Stimulated activated effector memory CD8-positive, alpha-beta T cell treated with anti-CD3 and anti-CD28 coated beads, Interleukin-12 subunit alpha, Interleukin-12 subunit beta, amount 100 ng/mL, for 72 hours (primary cell): ENCODE results near the gene TMEM240.

Source experiments
- ATAC-seq: fragments of 150-1000 bp; cut with Tn5 transposase; 2 replicates; pipeline ENCODE4 v1.10.0; 2021
- DNase-seq, 2 donors: peaks; one replicate each; pipeline ENCODE4 v3.0.0; 2021 to 2022; ENCODE audit warnings: low spot score in 2 of 2
- H3K27ac Mint-ChIP-seq: one replicate; pipeline ENCODE4 v1.8.0; 2022; ENCODE audit warnings: mild to moderate bottlenecking, mixed read lengths
- H3K36me3 Mint-ChIP-seq: one replicate; pipeline ENCODE4 v1.8.0; 2022; ENCODE audit warnings: mild to moderate bottlenecking, mixed read lengths
- H3K4me1 Mint-ChIP-seq: one replicate; pipeline ENCODE4 v1.8.0; 2022; ENCODE audit warnings: mixed read lengths
- H3K4me3 Mint-ChIP-seq: one replicate; pipeline ENCODE4 v1.8.0; 2022; ENCODE audit warnings: mild to moderate bottlenecking, mixed read lengths
- H3K9me3 Mint-ChIP-seq: one replicate; pipeline ENCODE4 v1.8.0; 2022; ENCODE audit warnings: mixed read lengths

TMEM240 gene

DNA sequence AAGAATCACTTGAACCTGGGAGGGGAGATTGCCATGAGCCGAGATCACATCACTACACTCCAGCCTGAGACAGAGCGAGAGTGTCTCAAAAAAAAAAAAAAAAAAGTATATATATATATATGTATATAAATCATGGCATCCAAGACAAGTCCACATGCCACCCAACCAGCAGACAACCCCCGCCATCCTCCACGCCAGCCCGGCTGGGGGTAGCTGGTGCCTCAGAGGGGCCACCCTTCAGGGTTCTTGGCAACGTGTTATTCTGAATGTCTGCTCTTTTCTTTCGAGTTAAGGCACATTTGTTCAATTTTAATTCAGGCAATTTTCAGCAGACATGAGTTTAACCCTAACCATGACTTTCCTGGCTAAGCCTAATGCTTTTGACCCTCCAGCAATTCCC, 9.7 kb upstream of the TMEM240 start:
- H3K4me3 Mint-ChIP-seq = no peak overlapping the region
- peaks cover 27% of the 10 kb centered on the region for H3K36me3 Mint-ChIP-seq
- ATAC-seq (no peak), DNase-seq (no peak)
- no peaks in the 10 kb centered on the region for H3K9me3 Mint-ChIP-seq
- peaks cover 5% of the 10 kb centered on the region for H3K4me1 Mint-ChIP-seq
- no peak overlapping the region for H3K27ac Mint-ChIP-seq

DNA sequence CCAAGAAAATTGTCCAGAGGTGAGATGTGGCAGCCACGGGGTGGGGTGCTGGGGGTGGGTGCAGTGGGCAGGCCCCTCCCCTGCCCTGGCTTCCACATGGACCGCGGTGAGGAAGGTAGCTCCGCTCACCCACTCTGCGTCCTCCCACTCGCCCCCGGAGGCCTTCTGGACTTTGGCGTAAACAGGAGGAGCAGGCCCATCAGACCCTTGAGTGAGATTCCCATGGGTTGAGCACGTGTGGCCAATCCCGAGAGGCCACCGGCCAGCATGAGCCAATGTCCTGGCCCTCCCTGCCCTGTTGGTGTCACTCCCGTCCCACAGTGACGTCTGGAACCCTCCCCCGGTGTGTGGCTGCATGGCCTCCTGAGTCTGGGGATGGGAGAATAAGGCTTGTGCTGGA, 8.2 kb upstream of the TMEM240 start:
- H3K27ac Mint-ChIP-seq = no peak overlapping the region
- ATAC-seq (no peak), DNase-seq (no peak)
- H3K4me1 Mint-ChIP-seq = no peaks in the 10 kb centered on the region
- H3K36me3 Mint-ChIP-seq = peaks cover 19% of the 10 kb centered on the region
- H3K4me3 Mint-ChIP-seq = no peak overlapping the region
- no peaks in the 10 kb centered on the region for H3K9me3 Mint-ChIP-seq

GRCh38 chr1:1547476-1547875, 7.1 kb upstream of the TMEM240 start:
- Mint-ChIP-seq H3K4me1 (no peaks in the 10 kb centered on the region), H3K9me3 (no peaks in the 10 kb centered on the region), H3K4me3 (no peak overlapping the region), H3K36me3 (peaks cover 19% of the 10 kb centered on the region), H3K27ac (no peak overlapping the region)
- no peak for DNase-seq
- no peak for ATAC-seq

DNA sequence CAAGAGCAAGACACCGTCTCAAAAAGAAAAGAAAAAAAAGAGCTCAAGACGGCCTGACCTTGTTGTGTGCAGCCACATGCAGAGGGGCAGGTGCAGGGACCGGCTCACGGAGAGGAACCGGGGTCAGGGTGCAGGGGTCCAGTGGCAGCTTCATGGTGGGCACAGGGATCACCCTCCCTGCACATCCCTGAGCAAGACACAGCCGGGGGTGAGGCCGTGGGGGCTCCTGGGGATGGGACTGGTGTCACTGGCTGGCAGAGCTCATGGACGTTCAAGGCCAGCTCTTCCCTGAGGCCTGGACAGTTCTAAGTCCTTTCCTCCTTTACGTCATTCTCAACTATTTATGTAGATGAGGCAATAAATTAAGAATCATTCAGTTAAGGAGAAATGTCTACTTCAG, 6.6 kb upstream of the TMEM240 start:
- Mint-ChIP-seq H3K9me3 (no peaks in the 10 kb centered on the region), H3K4me3 (no peak overlapping the region), H3K36me3 (peaks cover 21% of the 10 kb centered on the region), H3K4me1 (no peaks in the 10 kb centered on the region), H3K27ac (no peak overlapping the region)
- DNase-seq (no peak), ATAC-seq (no peak)

- H3K4me3 Mint-ChIP-seq = no peak overlapping the region
- H3K9me3 Mint-ChIP-seq = no peaks in the 10 kb centered on the region
- DNase-seq (no peak), ATAC-seq (no peak)
- H3K27ac Mint-ChIP-seq = no peak overlapping the region
- H3K36me3 Mint-ChIP-seq = peaks cover 29% of the 10 kb centered on the region
- no peaks in the 10 kb centered on the region for H3K4me1 Mint-ChIP-seq
Measured at GRCh38 chr1:1545946-1546737, 5.7 kb upstream of the TMEM240 start.

- no peak for DNase-seq
- Mint-ChIP-seq H3K27ac (no peak overlapping the region), H3K9me3 (no peaks in the 10 kb centered on the region), H3K36me3 (peaks cover 23% of the 10 kb centered on the region), H3K4me1 (peaks cover under 1% of the 10 kb centered on the region), H3K4me3 (no peak overlapping the region)
- ATAC-seq = no peak
Measured at GRCh38 chr1:1544544-1544943, 4.1 kb upstream of the TMEM240 start.

DNA sequence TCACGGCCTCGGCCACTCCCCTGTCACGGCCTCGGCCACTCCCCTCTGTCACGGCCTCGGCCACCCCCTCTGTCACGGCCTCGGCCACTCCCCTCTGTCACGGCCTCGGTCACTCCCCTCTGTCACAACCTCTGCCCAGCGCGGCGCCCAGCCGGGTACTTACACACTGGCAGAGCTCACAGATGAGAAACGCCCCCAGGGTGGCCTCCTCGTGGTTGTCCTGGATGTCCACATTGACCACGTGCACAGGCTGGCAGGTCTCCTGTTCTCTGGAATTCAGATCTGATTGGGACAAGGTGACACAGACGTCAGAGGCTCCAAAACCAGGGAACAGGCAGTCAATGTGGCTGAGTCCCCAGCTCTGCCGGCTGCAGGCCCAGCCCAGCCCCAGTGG, 3.3 kb upstream of the TMEM240 start:
- Mint-ChIP-seq H3K4me3 (no peak overlapping the region), H3K4me1 (peaks cover 5% of the 10 kb centered on the region), H3K36me3 (peaks cover 23% of the 10 kb centered on the region), H3K9me3 (no peaks in the 10 kb centered on the region), H3K27ac (no peak overlapping the region)
- no peak for ATAC-seq
- no peak for DNase-seq

DNA sequence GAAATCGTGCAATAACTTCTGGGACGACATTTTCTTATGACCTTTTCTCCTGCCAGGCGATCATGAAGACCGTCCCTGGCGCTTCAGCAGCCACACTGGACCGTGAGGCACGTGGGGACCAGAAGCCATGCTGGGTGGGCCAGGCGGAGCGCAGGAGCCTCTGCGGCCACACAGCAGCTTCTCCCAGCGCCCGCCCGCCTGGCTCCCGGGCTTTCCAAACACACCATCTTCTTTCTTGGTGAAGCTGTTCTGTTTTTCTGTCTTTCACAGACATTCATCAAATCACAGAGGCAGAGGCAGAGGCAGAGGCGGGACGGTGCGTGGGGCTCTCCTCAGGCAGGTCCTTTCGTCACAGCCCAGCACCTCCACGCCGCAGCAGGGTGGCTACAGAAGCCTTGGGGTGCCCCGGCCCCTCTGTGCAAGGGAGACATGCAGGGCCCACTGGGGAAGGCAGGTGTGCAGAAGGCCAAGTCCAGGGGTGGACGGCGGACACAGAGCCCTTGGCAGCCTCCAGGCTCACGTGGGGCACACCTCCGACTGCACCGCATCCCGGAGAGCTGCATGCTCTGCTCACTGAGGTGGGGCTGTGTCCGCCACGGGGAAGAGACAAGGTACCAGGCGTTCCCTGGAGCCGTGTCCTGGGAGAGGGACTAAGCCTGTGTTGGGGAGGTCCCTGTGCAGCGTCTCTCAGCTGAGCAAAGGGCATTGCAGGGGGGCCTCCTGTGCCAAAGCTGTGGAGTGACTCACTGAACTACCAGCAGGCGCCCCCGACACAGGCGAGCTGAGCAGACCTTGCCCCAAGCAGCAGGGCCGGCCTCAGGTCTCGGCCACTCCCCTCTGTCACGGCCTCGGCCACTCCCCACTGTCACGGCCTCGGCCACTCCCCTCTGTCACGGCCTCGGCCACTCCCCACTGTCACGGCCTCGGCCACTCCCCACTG, 2.6 kb upstream of the TMEM240 start:
- Mint-ChIP-seq H3K9me3 (no peaks in the 10 kb centered on the region), H3K4me1 (peaks cover 5% of the 10 kb centered on the region), H3K36me3 (peaks cover 23% of the 10 kb centered on the region), H3K4me3 (no peak overlapping the region), H3K27ac (no peak overlapping the region)
- no peak for ATAC-seq
- DNase-seq = no peak

- DNase-seq (no peak), ATAC-seq (no peak)
- Mint-ChIP-seq H3K9me3 (no peaks in the 10 kb centered on the region), H3K4me3 (no peak overlapping the region), H3K36me3 (peaks cover 18% of the 10 kb centered on the region), H3K4me1 (peaks cover 5% of the 10 kb centered on the region), H3K27ac (no peak overlapping the region)
Measured at GRCh38 chr1:1541956-1542765, 1.7 kb upstream of the TMEM240 start.

- DNase-seq (no peak), ATAC-seq (no peak)
- peaks cover 10% of the 10 kb centered on the region for H3K36me3 Mint-ChIP-seq
- H3K27ac Mint-ChIP-seq = no peak overlapping the region
- no peaks in the 10 kb centered on the region for H3K9me3 Mint-ChIP-seq
- H3K4me3 Mint-ChIP-seq = no peak overlapping the region
- H3K4me1 Mint-ChIP-seq = peaks cover 5% of the 10 kb centered on the region
Measured at GRCh38 chr1:1540818-1541628, 599 bp upstream of the TMEM240 start.

DNA sequence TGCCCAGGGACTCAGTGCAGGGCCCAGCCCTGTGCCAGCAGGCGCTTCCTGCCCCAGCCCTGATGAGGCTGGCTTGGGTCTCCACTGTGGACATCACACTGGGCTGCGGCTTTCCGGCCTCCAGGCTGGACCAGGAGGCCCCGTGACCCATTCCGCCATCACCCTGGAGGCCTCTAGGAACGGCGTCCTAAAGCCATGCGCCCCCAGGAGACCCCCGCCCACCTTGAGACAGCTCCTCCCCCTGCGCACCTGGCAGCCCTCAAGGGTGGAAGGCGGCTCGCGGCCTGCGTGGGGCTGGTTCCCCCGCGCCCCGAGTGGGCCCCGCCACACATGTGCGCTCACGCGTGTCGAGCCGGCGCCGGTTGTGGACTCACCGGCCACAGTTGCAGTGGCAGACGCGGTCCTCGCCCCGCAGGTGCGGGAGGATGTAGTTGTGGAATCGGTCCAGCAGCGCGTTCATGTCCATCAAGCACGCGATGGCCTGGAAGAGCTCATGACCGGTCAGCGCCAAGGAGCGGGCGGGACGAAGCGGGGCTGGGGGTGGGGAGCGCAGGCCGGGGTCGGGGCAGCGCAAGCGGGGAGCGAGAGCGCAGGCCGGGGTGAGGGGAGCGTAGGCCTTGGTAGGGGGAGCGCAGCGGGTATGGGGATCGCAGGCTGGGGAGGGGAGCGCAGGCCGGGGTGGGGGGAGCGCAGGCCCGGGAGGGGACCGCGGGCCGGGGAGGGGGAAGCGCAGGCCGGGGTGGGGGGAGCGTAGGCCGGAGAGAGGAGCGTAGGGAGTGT, 924 bp downstream of the TMEM240 start:
- Mint-ChIP-seq H3K36me3 (peaks cover 10% of the 10 kb centered on the region), H3K4me1 (peaks cover 5% of the 10 kb centered on the region), H3K4me3 (peak overlapping the region; percentile 50), H3K27ac (no peak overlapping the region), H3K9me3 (no peaks in the 10 kb centered on the region)
- ATAC-seq (no peak), DNase-seq (no peak)

DNA sequence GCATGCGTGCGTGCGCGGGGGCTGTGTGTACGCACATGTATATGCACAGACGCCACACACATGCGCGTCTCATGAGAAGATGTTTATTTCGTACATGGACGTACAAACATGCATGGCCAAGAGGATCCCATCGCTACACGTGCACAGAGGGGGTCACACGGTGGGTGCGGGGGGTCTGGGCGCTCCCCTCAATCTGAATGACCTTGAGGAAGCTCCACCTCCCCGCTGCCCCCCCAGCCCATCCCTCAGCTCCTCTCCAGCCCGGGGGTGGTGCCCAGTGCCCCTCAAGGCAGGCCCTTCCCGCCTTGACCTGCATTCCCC, 1.5 kb downstream of the TMEM240 start:
- DNase-seq (no peak), ATAC-seq (no peak)
- H3K27ac Mint-ChIP-seq = no peak overlapping the region
- H3K36me3 Mint-ChIP-seq = peaks cover 10% of the 10 kb centered on the region
- H3K4me1 Mint-ChIP-seq = peaks cover 5% of the 10 kb centered on the region
- no peaks in the 10 kb centered on the region for H3K9me3 Mint-ChIP-seq
- H3K4me3 Mint-ChIP-seq = peak overlapping the region; percentile 50

DNA sequence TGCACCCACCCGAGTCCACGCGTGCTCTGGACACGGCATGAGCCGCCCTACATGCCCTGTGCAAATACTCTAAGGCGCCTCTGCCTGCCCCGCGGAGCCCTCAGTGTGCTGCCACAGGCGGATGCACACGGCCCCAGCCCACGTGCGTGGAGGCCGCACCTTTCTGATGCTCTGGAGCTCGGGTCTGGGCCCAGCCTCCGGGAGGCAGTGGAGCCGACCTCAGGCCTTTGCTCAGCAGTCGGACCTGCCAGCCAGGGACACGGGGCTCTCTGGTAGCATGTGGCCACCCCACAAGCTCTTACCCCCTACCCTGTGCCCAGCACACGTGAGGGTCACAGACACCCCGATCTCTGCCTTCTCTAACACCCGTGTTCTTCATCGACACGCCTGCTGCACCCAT, 2.1 kb downstream of the TMEM240 start:
- no peak overlapping the region for H3K27ac Mint-ChIP-seq
- H3K4me3 Mint-ChIP-seq = peak overlapping the region; percentile 50
- H3K4me1 Mint-ChIP-seq = peaks cover 5% of the 10 kb centered on the region
- ATAC-seq = no peak
- H3K36me3 Mint-ChIP-seq = peaks cover 10% of the 10 kb centered on the region
- H3K9me3 Mint-ChIP-seq = no peaks in the 10 kb centered on the region
- no peak for DNase-seq

DNA sequence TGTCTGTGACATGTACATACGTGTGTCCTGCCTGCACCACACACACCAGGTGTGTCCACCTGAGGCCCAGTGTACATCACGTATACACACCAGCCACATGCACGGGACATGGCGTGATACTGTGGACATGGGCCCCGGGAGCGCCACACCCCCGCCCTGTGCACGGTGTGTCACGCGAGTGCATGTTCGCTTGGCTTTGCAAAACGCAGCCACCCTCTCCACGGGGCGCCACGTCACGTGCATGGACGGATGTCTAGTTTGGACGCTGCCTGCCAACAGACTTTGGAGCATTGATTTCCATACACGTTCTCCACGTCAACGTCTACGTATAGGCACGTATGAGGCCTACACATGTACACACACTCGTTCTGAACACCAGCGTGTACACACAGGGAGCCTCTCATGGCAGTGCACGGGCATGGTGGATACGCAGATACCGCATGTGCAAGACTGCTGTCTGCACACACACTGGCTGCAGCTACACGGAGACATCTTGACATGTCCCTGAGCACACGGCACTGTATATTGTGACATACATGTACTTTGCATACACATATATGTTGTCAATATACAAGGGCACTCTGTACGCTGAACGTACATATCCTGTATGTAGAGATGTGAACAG, 2.7 kb downstream of the TMEM240 start:
- peaks cover 10% of the 10 kb centered on the region for H3K36me3 Mint-ChIP-seq
- H3K27ac Mint-ChIP-seq = no peak overlapping the region
- H3K4me1 Mint-ChIP-seq = peaks cover 5% of the 10 kb centered on the region
- DNase-seq (no peak), ATAC-seq (no peak)
- no peaks in the 10 kb centered on the region for H3K9me3 Mint-ChIP-seq
- H3K4me3 Mint-ChIP-seq = no peak overlapping the region
